LNCAP (cell line): ENCODE measurements around the gene MRGPRX2.

Experiments
- CTCF ChIP-seq: fragments of 450-650 bp; IDR thresholded peaks from 2 replicates; pipeline ENCODE4 v1.5.1; 2017; ENCODE audit warnings: mild to moderate bottlenecking

The MRGPRX2 gene

GRCh38 chr11:19094859-19095258, 34.3 kb upstream of the MRGPRX2 start:
- TF ChIP-seq CTCF, result no peak

GRCh38 chr11:19093976-19094375, 33.5 kb upstream of the MRGPRX2 start:
- TF ChIP-seq CTCF, result no peak

DNA sequence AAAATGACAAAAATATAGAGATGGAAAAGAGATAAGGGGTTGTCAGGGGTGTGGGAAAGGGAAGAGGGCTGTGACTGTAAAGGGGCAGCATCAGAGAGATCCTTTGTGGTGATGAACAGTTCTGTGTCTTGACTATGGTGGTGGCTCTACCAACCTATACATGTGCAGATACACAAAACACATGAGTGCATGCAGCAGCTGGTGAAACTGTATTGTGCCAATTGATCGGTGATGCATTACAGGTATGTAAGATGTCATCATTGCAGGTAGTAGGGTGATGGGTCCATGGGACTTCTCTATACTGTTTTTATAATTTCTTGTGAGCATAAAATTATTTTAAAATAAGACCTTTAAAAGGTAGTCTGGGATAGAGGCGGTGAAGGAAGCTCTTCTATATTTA, 32.3 kb upstream of the MRGPRX2 start:
- TF ChIP-seq CTCF, result no peak

DNA sequence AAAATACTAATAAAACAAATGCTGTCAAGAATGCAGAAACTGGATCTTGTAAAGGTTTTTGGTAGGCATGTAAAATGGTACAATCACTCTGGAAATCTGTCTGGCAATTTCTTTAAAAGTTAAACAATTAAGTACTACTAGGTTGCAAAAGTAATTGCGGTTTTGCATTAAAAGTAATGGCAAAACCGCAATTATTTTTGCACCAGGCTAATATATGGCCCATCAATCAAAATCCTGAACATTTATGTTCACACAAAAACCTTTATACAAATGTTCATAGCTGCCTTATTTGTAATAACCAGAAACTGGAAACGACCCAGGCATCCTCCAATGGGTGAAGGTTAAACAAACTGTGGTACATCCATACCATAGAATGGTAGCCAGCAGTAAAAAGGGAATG, 31.8 kb upstream of the MRGPRX2 start:
- TF ChIP-seq CTCF, result no peak

DNA sequence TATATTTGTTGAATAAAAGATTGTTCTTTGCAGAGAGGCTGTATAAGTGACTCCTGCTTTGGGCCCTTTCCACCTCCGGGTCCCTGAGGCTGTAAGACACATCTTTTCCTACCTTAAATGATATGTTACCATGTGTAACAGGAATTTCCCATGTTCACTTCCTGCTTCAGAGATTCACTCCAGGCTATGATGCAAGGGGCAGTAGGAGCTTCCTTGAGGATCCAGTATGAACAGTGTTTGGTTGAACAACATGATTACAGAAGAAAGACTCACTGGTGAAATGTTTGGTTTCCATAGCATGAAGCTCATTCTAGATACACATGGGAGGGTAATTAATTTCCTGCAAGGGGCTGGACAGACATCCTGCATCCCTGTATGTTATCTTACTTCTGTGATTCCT, 30.8 kb upstream of the MRGPRX2 start:
- no peak for TF ChIP-seq CTCF

GRCh38 chr11:19089421-19089820, 28.9 kb upstream of the MRGPRX2 start:
- no peak for TF ChIP-seq CTCF

- no peak for TF ChIP-seq CTCF
These were observed 28.3 kb upstream of the MRGPRX2 start for GRCh38 chr11:19088791-19089190.

DNA sequence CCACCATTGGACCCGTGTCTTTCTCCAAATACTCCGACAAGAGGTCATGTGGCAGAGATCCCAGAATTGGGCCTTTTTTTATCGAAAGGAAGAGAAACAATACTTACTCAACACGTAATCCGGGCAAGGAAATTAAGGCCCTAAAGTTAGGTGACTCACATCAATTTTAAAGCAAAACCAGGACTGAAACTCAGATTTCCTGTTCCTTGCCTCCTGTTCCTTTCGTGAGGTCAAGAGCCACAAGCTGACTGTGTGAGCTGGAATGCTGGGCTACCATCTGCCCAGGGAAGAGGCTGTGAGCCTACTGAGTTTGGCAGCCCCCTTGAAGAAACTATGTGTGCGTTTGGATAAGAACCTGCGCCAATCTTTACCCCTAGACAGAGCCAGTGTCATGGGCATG, 27.1 kb upstream of the MRGPRX2 start:
- TF ChIP-seq CTCF, result no peak
